HG02938 (cell line): ENCODE results near the gene NCBP3.
A peak's percentile ranks its signal among the peaks of the same experiment; 100 is the strongest.
"Not testable (repeated sequence)": the region's sequence is repeated elsewhere in the genome, so short reads cannot be mapped to it uniquely, and the experiment has no call there.

Experiments used
- ATAC-seq: cut with Tn5 transposase; IDR thresholded peaks from one replicate; pipeline ENCODE4 v1.9.1; 2021; ENCODE audit warnings: mild to moderate bottlenecking, moderate library complexity; ENCODE audit not compliant: unreplicated experiment

Gene NCBP3

DNA sequence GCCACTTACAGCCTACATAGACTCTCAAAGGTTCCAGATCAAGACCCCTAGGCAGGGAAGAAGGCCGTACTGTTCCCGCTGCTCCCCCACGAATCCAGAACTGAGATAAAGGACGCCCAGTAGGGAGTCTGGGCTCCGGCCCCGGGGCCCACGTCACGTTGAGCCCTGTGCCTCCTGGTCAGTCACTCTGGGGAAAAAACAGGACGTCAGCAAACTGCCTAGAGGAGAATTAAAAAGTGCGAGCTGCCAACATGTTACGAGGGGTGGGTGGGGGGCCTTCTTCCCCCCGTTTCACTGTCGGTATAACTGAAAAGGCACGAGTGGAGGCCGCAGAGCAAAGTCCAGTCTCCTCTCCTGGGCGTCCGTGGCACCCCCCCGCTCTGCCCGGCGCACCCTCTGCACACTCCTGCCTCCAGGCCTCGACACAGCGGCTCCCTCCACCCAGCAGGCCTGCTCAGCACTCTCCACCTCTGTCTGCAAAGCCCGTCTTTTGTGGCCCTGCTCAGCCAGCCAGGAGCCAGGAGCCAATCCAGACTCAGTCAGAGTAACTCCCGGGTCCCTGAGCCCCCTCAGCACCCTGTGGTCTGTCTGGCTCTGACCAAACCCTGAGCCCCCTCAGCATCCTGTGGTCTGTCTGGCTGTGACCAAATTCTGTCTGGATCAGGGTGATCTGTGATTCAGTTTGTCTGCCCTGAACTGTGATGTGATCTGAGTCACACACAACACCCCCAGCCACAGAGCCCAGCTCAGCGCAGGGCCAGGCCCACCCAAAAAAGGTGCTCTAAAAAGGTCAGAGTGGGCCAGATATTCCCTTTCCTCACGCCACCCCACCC, 51.3 kb downstream of the NCBP3 start:
- no peak for ATAC-seq

DNA sequence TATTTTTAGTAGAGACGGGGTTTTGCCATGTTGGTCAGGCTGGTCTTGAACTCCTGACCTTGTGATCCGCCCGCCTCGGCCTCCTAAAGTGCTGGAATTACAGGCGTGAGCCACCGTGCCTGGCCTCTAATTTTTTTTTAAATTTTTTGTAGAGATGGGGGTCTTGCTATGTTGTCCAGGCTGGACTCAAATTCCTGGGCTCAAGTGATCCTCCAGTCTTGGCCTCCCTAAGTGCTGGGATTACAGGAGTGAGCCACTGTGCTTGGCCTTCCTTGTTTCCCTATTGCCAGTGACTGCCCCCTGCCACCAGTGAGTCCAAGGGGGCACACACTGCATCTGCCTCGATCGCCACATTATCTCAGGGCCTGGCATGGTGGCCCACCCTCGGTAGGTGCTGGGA, 51.9 kb downstream of the NCBP3 start:
- ATAC-seq, result not testable (repeated sequence)

DNA sequence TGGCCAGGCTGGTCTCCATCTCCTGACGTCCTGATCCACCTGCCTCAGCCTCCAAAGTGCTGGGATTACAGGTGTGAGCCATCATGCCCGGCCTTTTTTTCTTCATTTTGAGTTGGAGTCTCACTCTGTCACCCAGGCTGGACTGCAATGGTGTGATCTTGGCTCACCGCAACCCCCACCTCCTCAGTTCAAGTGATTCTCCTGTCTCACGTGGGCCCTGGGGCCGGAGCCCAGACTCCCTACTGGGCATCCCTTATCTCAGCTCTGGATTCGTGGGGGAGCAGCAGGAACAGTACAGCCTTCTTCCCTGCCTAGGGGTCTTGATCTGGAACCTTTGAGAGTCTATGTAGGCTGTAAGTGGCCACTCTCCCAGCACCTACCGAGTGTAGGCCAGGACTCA, 52.8 kb downstream of the NCBP3 start:
- not testable (repeated sequence) for ATAC-seq

DNA sequence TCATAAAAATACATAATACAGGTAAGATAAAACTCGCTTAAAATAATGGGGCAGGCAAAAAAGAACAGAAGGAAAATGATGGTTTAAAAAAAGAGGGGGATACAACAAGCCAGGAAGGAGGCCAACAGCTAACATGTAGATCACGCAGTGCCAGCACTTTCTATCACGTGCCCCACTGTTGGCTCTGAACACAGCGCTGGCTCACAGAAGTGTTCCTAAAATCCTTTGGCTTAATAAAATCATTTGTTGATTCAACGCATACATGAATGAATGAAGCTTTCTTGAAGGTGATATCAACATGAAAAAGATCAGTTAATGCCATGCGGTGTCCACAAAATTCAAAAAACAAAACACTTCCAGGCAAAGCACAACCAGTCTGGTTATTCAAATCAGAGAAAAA, 53.6 kb downstream of the NCBP3 start:
- ATAC-seq, result no peak

DNA sequence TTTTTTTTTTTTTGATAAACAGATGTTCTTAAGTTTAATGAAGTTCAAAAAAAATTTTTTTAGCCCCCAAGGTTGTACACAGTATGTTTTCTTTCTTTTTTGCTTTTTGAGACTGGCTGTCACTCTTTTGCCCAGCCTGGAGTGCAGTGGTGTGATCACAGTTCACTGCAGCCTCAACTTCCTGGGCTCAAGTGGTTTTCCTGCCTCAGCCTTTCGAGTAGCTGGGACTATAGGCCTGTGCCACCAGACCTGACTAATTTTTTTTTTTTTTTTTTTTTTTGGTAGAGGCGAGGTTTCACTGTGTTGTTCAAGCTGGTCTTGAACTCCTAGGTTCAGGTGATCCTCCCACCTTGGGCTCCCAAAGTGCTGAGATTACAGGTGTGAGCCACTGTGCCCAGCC, 57.8 kb downstream of the NCBP3 start:
- no peak for ATAC-seq

- ATAC-seq, result not testable (repeated sequence)
These were observed 60.7 kb downstream of the NCBP3 start for GRCh38 chr17:3785323-3785722.

- ATAC-seq, result no peak
These were observed 63.3 kb downstream of the NCBP3 start for GRCh38 chr17:3782751-3783150.

DNA sequence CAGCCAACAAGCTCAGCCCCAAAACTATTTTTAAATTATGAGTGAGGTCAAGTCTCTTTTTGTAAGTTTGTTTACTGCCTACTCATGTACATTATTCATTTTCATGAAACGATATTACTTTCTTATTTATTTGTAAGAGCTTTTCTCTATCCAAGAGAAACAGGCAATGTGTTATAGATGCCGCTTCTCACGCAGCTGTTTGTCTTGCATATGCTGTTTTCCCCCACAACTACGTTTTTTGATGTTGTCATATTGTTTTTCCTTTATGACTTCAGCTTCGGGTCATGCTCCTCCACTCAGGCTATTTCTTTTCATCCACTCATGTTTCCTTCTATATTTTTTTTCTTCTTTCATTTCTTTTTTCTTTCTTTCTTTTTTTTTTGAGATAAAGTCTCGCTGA, 65.1 kb downstream of the NCBP3 start:
- ATAC-seq, result no peak

- ATAC-seq, result no peak
These were observed 68.5 kb downstream of the NCBP3 start for GRCh38 chr17:3777366-3778120.

- no peak for ATAC-seq
These were observed 72.1 kb downstream of the NCBP3 start for GRCh38 chr17:3773966-3774365.

GRCh38 chr17:3773511-3773910, 72.5 kb downstream of the NCBP3 start:
- no peak for ATAC-seq

- ATAC-seq, result no peak
These were observed 73.3 kb downstream of the NCBP3 start for GRCh38 chr17:3772764-3773163.

GRCh38 chr17:3771140-3771539, 74.9 kb downstream of the NCBP3 start:
- ATAC-seq, result no peak

- no peak for ATAC-seq
These were observed 75.6 kb downstream of the NCBP3 start for GRCh38 chr17:3770466-3770865.

- no peak for ATAC-seq
These were observed 77.3 kb downstream of the NCBP3 start for GRCh38 chr17:3768769-3769168.

DNA sequence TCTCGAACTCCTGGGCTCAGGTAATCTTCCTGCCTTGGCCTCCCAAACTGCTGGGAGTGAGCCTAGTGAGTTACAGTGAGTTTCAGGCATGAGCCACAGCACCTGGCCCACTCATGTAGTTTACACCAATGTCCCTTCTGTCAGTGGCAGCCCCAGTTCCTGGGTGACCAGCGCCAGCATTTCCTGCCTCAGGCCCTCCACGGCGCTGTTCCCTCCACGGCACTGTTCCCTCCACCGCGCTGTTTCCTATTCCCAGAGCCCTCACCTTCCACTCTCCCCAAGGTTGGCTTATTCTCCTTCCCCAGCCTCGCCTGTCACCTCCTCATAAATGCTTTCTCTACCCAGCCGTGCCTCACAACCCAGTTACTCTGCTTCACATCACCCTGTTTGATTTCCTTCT, 77.7 kb downstream of the NCBP3 start:
- no peak for ATAC-seq

DNA sequence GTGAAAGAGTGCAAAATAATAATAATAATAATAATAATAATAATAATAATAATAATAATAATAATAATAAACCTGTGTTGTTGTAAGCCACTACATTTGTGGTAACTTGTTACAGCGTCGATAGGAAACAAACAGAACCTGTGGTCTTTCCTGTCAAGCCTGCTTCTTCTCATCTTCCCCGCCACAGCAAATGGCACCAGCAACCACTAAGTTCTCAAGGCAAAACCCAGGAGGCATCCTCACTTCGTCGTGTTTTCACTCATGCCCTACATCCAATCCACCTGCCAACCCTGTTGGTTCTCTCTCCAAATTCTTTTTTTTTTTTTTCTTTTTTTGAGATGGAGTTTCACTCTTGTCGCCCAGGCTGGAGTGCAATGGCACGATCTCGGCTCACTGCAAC, 79.3 kb downstream of the NCBP3 start:
- no peak for ATAC-seq

DNA sequence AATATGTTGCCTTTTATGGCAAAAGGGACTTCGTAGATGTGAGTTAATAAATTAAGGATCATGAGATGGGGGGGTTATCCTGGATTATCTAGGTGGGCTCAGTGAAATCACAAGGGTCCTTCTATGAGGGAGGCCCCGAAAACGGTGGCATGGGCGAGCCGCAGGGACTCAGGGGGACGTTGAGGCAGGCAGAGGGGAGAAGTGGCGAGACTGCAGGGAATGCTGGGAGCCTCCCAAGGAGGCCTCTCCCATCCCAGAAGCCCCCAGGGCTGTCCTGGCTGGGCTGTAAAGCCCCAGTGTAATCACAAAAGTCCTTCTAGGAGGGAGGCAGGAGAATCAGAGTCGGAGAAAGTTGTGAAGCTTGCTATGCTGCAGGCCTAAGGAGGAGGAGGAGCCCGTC, 80.1 kb downstream of the NCBP3 start:
- no peak for ATAC-seq

GRCh38 chr17:3763777-3764170, 82.3 kb downstream of the NCBP3 start:
- no peak for ATAC-seq

DNA sequence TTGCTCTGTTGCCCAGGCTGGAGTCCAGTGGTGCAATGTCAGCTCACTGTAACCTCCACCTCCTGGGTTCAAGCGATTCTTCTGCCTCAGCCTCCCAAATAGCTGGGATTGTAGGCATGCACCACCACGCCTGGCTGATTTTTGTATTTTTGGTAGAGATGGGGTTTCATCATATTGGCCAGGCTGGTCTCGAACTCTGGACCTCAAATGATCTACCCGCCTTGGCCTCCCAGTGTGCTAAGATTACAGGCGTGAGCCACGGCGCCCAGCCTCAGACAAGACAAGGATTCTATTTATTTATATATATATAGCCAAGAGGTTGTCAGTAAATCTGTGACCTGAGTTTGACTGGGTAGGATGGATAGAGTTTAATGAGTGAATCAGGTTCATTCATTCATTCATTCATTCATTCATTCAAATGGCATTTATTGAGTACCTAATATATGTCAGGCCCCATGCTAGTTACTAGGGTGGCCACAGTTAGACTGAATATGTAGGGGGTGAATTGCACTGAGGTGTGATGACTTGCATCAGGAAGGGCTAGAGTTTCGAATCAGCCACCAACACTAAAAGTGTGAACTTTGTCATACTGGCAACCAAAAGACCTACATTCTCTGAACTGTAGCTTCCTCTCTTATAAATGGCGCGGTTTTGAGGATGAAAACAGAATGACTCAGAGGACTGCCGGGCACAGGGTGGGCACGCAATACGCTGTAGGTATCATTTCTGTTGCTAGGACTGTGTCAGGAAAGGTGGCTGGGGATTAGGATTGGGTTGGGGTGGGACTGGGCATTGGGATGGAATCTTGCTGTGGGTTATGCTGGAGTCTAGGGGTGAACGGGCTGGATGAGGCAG, 82.9 kb downstream of the NCBP3 start:
- peak; percentile 59 for ATAC-seq

DNA sequence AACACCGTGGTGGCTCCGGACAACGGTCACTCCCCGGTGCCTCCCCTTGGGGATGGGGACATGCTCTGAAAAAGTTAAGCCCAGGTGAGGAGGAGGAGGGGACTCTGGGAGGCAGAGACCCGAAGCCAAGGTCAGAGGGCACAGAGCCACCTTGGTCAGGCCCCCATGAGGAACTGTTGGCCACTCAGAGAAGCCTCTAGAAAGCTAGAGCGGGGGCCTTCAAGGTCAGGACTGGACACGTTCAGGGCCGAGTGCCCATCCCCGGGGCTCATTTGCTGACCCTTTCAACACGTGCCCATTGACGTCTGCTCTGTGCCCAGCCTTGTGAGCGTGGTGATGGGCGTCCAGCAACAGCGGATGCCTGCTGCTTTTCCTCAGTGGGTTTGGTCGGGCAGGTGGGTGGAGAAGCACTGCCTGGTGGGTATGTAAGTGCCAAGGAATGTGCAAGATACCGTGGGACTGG, 84.1 kb downstream of the NCBP3 start:
- ATAC-seq, result no peak
